Measurements from ENCODE around the gene CAGE1.
"Not testable (repeated sequence)": the region's sequence is repeated elsewhere in the genome, so short reads cannot be mapped to it uniquely, and the experiment has no call there.

CAGE1 gene

DNA sequence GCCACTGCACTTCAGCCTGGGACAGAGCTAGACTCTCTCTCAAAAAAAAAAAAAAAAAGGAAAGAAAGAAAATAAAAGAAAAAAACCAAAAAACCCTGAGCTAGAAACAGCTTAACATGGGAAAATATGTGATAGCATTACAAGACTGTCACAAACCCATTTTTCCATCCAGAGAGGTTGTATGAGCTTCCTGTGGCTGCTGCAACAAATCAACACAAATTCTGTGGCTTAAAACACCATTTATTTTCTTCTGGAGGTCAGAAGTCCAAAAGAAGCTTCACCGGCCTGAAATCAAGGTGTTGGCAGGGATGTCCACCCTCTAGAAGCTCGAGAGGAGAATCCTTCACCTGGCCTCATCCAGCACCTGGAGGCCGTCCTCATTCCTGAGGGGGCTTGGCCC lies 54.9 kb downstream of the CAGE1 start:
- DNase-seq: no peak

DNA sequence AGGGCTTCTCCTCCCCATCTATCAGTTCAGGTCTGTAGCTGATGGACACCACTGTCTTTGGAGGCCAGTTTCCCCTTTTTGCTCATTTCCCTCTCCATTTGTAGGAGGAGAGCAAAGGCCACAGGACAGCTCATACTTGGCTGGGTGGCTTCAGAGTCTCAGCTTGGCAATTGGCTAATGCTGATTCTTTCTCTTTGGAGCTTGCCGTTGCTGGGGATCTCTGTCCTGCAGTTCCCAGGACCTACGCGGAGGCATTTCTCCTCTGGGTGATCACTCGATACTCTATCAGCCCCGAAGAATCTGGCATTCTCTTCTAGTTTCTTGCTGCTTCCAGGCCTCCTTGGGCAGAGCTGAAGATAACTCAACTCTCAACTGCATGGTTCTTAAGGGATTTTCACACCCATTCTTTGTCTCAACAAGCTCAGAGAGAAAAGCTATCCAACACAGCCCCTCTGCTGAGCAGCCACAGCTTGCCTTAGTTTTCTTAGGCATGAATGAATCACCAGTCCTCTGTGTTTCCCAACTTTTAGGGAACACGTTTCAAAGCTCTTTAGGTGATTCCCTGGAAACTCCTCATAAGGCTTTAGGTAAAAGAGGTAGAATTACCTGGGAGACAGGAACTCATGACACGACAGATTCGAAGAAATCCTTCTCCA lies 57.3 kb downstream of the CAGE1 start:
- no peak for DNase-seq

DNA sequence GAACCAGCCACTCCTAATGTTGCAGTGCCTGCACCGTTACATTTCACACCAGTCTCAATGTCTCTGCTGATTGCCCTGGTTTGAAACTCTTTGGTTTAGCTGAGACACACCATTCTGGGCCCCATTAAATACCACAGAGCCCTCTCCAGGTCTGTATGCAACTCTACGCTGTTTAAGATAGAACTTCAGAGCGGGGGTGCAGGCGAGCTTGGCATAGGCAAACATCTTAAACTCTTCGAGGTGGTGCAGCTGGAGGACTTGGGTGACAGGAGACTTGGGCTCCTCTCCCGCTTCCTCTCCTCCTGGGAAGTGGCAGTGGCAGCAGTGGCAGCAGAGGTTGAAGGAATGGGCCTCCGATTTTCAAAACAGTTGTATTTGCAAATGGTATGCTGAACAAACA lies 58.1 kb downstream of the CAGE1 start:
- no peak for DNase-seq

DNA sequence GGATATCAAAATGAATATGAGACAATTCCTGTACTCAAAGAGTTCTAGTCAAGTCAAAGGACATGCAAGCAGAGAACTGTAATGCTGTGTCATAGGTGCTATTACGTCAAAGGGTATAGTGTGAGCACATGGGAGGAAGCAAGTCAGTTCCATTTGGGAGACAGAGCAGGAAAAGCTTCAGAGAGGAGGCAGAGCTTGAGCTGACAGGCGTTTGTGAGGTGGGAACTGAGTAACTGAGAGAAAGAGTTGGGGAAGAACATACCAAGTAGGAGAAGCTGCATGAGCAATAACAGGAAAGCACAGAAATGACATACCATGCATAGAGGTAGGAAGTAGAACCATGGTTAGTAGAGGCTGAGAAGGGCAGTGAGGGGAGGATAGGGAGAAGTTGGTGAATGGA lies 61.3 kb downstream of the CAGE1 start:
- DNase-seq: no peak

DNA sequence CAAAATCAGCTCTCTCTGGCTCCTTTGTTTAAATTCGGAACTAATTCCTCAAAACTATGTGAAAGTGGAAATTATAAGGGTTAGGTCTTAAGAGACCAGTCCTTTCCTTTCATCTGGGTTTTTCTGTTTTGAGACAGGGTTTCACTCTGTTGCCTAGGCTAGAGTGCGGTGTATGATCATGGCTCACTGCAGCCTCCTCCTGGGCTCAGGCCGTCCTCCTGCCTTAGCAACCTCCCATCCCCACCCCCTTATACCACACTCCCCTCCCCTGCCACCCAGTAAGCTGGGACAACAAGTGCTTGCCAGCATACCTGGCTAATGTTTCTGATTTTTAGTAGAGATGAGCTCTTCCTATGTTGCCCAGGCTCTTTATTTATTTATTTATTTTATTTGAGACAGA lies 63.8 kb downstream of the CAGE1 start:
- no peak for DNase-seq

DNA sequence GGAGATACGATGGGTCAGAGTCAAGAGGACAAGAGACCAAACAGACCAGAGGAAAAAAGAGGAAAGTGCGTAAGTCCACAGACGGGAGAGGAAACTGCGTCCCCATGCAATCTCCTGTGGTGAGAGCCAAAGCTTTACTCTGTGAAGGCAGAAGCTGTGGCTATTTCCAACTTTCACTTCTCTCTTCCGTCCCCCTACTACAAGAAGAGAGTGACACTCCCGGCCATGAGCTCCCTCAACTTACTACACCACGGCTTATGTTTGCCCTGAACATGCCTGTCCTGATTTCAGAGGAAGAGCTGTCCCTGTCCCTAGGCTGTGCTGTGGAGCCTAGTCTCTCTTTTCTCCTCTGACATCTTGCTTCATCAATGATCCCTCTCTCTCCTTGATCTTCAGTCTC lies 65.0 kb downstream of the CAGE1 start:
- no peak for DNase-seq

DNA sequence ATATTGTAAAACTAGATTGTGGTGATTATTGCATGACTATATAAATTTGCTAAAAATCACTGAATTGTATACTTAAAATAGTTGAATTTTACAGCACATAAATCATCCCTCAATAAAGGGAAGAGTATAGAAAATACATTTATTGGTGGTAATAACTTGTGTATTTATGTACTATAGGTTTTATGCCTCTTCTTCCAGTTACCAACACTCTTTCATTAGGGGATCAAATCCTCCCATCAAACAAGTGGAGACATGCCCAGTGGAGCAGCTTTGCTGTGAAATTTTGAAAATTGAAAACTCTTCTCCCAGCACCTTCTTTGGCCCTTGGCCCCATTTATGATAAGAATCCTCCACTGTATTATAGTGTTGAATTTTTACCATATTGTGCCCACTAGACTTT lies 66.5 kb downstream of the CAGE1 start:
- DNase-seq: no peak

DNA sequence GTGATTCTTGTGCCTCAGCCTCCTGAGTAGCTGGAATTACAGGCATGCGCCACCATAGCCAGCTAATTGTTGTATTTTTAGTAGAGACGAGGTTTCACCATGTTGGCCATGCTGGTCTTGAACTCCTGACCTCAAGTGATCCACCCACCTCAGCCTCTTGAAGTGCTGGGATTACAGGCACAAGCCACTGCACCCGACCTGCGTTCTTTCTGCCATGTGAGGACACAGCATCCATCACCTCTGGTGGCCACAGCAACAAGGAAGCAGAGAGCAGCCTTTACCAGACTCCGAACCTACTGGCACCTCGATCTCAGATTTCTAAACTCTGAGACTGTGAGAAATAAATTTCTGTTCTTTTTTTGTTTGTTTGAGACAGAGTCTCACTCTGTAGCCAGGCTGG lies 67.7 kb downstream of the CAGE1 start:
- DNase-seq: not testable (repeated sequence)

DNA sequence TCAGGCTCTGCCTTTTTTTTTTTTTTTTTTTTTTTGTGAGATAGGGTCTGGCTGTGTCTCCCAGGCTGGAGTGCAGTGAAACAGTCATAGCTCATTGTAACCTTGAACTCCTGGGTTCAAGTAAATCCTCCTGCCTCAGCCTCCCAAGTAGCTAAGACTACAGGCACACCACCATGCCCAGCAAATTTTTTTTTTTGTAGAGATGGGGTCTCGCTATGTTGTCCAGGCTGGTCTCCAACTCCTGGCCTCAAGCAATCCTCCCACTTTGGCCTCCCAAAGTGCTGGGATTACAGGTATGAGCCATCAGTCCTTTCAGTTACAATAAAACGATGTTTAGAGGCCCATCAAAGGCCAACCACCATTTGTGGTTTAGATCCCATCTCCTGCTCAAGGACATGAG lies 70.1 kb downstream of the CAGE1 start:
- not testable (repeated sequence) for DNase-seq

DNA sequence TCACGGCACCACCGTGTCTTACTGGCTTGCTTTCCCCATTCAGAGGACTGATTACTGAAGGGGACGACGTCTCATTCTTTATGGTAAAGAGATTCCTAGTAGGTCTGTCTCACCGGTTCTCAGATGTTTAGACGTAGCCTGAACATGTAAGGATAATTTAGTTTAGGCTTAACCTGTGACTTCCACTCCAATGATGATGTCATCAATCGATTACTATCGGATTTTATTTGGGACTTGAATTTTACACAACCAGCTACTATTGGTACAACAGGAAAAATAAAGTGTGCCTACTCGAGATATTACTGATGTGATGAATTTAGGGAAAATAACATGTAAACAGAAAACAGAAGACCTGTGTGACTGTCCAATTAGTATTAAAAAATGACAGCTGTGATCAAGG lies 72.0 kb downstream of the CAGE1 start:
- DNase-seq: no peak

DNA sequence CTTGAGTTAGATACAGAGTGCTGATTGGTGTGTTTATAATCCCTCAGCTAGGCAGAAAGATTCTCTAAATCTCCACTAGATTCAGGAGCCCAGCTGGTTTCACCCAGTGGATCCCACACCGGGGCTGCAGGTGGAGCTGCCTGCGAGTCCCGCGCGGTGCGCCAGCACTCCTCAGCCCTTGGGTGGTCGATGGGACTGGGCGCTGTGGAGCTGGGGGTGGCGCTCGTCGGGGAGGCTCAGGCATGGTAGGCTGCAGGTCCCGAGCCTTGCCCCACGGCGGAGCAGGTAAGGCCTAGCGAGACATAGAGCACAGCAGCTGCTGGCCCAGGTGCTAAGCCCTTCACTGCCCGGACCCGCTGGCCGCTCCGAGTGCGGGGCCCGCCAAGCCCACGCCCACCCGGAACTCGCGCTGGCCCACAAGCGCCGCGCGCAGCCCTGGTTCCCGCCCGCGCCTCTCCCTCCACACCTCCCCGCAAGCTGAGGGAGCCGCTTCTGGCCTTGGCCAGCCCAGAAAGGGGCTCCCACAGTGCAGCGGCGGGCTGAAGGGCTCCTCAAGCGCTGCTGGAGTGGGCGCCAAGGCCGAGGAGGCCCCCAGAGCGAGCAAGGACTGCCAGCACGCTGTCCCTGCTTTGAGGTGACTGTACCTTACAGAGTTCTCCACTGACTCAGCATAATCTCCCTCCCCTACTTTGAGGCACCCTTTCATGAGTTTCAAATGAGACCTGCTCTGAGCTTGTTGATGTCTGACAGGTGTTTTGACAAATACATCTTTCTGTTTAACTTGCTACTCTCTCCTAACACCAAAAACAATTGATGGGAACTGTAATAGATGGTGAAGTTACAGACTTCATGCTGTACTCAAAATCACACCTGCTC lies 72.6 kb downstream of the CAGE1 start:
- no peak for DNase-seq

DNA sequence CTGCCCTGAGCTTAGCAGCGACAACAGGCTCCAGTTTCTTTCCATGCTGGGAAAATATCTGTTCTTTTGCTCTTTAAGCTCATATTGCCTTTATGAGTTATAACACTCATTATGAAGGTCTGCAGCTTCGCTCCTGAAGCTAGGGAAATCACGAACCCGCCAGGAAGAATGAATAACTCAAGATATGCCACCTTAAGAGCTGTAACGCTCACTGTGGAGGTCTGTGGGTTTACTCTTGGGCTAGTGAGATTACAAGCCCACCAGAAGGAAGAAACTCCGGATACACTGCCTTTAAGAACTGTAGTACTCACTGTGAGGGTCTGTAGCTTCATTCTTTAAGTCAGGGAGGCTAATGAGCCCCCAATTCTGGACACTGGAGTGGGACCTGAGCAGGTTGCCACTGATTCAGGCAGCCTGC lies 73.6 kb downstream of the CAGE1 start:
- DNase-seq: no peak

DNA sequence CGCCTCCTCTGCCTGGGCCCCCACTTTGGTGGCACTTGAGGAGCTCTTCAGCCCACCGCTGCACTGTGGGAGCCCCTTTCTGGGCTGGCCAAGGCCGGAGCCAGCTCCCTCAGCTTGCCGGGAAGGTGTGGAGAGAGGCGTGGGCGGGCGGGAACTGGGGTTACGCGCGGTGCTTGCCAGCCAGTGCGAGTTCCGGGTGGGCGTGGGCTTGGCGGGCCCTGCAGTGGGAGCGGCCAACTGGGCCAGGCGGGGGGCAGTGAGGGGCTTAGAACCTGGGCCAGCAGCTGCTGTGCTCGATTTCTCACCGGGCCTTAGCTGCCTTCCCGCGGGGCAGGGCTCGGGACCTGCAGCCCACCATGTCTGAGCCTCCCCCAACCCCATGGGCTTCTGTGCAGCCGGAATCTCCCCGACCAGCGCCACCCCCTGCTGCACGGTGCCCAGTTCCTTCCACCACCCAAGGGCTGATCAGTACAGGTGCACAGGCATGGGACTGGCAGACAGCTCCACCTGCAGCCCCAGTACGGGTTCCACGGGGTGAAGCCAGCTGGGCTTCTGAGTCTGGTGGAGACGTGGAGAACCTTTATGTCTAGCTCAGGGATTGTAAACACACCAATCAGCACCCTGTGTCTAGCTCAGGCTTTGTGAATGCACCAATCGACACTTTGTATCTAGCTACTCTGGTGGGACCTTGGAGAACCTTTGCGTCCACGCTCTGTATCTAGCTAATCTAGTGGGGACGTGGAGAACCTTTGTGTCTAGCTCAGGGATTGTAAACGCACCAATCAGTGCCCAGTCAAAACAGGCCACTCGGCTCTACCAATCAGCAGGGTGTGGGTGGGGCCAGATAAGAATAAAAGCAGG lies 74.2 kb downstream of the CAGE1 start:
- not testable (repeated sequence) for DNase-seq

DNA sequence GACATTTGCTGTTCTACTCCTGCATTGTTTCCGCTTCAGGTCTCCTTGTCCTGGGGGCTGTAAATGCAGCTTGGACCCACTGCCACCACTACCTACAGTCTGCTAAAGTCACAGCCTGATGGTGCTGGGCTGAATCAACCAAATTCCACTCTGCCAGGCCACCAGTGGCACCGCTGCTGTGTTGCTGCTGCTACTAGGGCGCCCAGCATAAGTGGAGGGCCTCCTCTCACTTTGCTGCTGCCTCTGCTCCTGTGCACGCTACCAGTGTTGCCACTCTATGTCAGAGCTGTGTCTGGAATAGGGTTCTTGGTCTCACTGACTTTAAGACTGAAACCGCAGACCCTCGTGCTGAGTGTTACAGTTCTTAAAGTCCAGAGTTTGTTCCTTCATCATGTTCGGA lies 75.1 kb downstream of the CAGE1 start:
- no peak for DNase-seq

DNA sequence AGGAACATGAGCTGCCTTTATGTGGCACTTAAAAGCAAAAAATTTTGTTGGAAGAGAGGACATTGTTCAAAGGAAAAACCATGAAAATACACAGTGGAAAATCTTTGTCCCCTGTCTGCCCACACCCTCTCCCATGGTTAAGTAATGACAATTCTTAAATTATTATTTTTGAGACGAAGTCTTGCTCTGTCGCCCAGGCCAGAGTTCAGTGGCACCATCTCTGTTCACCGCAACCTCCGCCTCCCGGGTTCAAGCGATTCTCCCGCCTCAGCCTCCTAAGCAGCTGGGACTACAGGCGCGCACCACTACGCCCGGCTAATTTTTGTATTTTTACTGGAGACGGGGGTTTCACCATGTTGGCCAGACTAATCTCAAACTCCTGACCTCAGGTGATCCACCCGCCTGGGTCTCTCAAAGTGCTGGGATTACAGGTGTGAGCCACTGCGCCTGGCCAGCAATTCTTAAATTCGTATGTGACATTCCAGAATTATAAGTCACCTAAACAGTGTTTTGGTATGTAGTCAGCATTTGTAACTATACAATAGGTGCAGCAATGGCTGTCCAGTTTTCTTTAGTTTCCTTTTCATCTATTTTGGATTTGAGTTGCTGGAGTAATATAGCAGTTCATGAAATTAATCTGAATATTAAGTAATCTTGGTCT lies 75.9 kb downstream of the CAGE1 start:
- no peak for DNase-seq

DNA sequence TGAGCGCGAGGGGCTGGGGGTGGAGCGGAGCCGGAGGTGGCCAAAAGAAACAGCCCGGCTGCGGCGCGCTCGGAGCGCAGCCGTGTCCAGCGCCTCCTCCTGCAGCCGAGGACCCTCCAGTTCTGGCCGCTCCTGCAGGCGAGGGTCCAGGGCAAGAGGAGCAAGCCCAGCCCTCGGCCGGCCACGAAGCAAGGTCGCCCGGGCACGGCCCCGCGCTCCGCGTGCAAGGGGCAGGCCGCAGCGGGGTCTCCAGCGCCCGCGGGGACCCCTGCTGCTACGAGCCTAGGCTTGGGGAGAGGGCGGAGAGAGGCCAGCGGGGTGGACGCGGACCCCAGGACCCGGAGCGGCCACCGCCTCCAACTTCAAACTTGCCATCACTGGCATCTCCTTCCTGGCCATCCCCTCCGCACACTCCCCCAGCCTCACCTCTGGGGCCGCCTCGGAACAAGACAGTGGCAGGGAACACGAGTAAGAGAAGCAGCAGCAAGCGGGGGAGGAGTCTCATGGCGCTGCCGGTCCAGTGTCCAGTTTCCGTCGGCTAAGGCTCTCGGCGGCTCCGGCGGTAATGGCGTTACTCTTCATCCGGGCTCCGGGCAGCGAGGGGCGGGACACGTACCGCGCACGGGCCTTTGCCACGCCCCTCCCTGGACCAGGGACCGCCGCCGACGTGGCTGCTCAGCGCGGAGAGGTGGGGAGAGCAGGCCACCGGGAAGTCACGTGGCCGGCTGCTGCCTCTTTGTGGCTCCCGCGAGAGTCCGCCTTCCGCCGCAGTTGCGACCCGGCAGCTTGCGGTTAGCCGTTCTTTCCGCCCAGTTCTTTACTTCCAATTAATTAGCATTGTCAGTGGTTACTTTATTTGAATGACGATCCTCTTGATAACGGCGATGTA lies 76.7 kb downstream of the CAGE1 start, which contains the start of gene SSR1:
Gene SSR1 (minus strand): TSS at position 584 of the 889 bp plus-strand sequence. CDS start 79 bp downstream, at position 505.
- peak; percentile 91 for DNase-seq

DNA sequence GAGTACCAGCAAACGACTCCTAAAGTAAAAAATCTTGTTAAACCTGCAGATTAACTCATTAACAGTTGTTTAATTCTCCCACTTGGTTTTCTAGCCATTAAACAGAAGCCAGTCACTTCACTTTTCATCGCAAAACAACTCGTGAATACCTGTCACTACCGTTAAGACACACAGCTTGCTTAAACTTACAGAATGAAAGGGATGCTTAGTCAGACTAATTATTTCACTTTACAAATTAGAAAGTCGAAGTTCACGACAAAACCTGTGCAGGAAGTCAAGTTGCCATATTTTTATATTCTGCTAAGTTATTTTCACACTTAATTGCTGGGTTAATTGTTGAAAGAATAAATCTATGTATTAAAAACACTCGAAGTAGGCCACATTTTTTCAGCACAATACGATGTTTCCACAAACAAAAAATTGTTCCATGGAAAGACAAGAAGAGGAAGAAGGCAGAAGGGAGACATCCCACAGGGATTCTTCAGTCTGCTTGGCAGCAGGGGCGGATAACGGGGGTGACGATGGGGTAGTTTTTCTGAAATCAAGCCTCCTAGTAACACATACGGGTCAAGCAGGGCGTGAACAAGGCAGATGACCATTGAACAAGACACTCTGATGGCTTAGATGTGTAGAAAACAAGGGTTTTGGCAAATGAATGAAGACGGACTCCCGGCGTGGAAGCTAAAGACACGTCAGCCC lies 77.5 kb downstream of the CAGE1 start:
- DNase-seq: no peak

DNA sequence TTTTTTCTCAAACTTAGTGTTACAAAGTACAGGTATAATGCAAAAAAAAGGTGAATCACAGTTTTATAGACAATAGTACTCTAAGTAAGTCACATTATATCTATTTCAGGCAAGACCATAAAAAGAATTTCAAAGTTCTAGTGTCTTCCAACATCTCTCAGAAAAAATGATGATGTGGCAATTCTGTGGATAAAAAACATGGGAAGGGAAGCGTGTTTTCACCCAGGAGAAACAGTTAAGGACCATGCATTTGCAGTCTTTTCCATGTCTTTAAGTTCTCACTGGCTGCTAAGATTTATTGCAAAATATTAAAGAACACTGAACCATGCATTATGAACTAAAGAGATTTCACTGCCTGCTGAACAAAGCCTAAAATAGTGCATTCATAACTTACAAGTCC lies 78.4 kb downstream of the CAGE1 start:
- no peak for DNase-seq

DNA sequence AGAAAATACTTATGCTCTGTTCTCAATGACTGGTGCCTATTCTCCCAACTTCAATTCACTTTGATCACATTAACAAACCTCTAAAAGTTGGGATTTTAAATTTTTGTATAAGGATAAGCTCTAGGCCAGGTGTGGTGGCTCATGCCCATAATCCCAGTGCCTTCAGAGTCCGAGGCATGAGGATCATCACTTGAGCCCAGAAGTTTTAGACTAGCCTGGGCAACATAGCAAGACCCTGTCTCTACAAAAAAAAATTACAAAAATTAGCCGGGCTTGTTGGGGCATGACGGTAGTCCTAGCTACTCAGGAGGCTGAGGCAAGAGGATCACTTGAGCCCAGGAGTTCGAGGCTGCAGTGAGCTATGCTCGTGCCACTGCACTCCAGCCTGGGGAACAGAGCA lies 80.5 kb downstream of the CAGE1 start:
- no peak for DNase-seq

DNA sequence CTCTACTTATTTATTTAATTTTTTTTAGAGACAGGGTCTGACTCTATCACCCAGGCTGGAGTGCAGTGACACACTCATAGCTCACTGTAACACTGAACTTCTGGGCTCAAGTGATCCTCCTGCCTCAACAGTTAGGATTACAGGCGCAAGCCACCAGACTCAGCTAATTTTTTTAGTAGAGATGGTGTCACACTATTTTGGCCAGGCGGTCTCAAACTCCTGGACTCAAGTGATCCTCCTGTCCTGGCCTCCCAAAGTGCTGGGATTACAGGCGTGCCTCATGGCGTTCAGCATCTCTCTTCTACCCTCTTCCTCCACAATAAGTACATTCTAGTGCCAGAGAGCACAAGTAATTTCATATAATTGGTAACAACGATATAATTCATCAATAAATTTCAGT lies 82.0 kb downstream of the CAGE1 start:
- DNase-seq: no peak

DNA sequence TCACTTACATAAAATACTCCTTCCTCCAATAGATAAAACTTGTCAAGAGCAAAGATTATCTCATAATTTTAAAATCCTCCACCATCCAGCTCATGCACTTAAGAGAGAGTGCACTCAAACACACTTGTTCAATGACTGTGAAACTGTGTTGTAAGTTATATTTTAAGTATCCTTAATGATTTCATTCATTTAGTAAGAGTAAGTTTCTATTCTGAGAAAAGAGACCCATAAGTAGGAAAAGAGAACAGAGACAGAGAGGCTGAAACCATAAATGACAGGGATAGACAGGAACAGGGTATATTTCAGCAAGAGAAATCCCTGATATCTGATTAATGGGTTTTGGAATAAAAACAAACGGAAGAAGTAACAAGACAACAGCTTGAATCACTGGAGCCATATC lies 84.7 kb downstream of the CAGE1 start:
- DNase-seq: no peak
